ENCODE data around the gene FH. TPM values are rescaled to one million over a fixed set of nuclear protein-coding genes. Genes with fewer than 3 reads are reported as not detected.

FH gene
- polyA plus RNA-seq, 2 of the 4 experiments (the other 2 are of a cell fraction): 98.7 to 99.8 TPM

DNA sequence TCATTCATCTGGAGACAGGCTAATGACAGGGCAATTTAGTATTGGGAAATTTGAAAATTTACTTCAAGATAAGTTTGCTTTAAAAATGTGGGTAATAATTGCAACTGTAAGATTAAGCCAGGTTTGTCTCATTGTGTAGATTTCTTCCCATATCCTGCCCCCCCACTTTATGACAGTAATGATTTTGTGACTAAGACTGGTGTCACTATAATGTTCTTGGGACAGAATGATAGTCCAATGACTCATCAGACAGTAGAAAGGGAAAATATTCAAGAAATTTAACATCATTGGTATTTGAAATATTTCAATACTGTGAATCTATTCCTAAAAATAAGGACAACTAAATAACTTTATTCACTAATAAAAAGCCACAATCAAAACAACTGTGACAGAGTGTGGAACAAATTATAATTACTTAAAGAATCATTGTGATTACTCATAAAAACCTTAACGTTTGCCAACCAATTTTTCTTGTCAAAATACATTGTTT lies 36.7 kb downstream of the FH start:
- ChIA-PET POLR2A (no interaction called here), CTCF (no interaction called here)
- WGBS (ENCODE audit: missing lambda C conversion rate): 2% methylated on average over 1 of the region's 1 CpG
- FAIRE-seq: peak; percentile 36
- peaks cover 18% of the 10 kb centered on the region; the same call in 2 of the 3 replicates for H3K4me1 ChIP-seq
- no peaks in the 10 kb centered on the region for H3K9me3 ChIP-seq
- H3K27ac ChIP-seq: no peak overlapping the region
- H3K4me3 ChIP-seq: no peak overlapping the region
- TF ChIP-seq EHF (CRISPR knock-in tag; IDR thresholded peaks at IDR 0.05) (no peak), MAX (IDR thresholded peaks at IDR 0.05) (peak; percentile 41; the same call in 1 of the 2 replicates), TP53 (CRISPR knock-in tag; IDR thresholded peaks at IDR 0.05) (no peak), JUN (IDR thresholded peaks at IDR 0.05) (no peak), FOSL2 (IDR thresholded peaks at IDR 0.05) (peak; percentile 80), FOSL2 (CRISPR knock-in tag; IDR thresholded peaks at IDR 0.05) (peak; percentile 89), JUNB (IDR thresholded peaks at IDR 0.05) (peak; percentile 79), GATA3 (IDR thresholded peaks at IDR 0.05; ENCODE audit: borderline replicate concordance) (peak; percentile 65; the same call in 1 of the 2 replicates), PBX3 (IDR thresholded peaks at IDR 0.05) (no peak)
- DNase-seq (ENCODE audit: low read depth in 1 of 2, low spot score in 1 of 2): peak; percentile 25 to 31
- peak in 1 of 2 experiments; percentile 60; a peak in 3 of 6 replicates for ATAC-seq
- H3K4me2 ChIP-seq: peak overlapping the region; percentile 42

DNA sequence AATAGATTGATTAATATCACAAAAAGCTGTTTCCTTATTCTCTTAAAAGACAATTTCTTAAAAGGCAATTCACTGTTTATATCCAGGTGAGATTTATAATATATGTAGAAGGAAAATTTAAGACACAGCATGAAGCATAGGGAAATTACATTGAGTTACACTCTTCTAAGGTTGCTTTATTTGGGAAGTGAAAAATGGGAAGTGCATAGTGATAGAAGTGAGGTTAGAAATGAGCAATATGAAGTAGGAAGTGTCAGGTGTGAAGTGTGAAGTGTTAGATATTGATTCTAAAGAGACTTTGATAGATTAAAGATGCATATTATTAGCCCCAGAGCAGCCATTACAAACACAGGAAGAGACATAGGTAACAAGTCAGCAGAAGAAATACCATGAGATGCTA lies 40.3 kb downstream of the FH start:
- no peak overlapping the region for H3K27ac ChIP-seq
- CTCF ChIA-PET: no interaction called here
- ATAC-seq (no peak), FAIRE-seq (no peak), DNase-seq (ENCODE audit: low read depth in 1 of 2, low spot score in 1 of 2) (no peak)
- H3K4me1 ChIP-seq: peaks cover 18% of the 10 kb centered on the region; the same call in 2 of the 3 replicates
- TF ChIP-seq EHF (CRISPR knock-in tag; IDR thresholded peaks at IDR 0.05): no peak
- TF ChIP-seq NR3C1 (IDR thresholded peaks at IDR 0.05): no peak
- TF ChIP-seq NFE2L2 (conservative IDR thresholded peaks at IDR 0.05; ENCODE audit: low read length): no peak
- no peak for TF ChIP-seq BCL3 (IDR thresholded peaks at IDR 0.05)
- no peak for TF ChIP-seq CHD2 (IDR thresholded peaks at IDR 0.05; ENCODE audit: low read length, partially characterized antibody)
- no peak for TF ChIP-seq SREBF2 (IDR thresholded peaks at IDR 0.05)
- TF ChIP-seq ELK1 (IDR thresholded peaks at IDR 0.05; ENCODE audit: low read depth, low read length): no peak
- TF ChIP-seq, protein P1, sequence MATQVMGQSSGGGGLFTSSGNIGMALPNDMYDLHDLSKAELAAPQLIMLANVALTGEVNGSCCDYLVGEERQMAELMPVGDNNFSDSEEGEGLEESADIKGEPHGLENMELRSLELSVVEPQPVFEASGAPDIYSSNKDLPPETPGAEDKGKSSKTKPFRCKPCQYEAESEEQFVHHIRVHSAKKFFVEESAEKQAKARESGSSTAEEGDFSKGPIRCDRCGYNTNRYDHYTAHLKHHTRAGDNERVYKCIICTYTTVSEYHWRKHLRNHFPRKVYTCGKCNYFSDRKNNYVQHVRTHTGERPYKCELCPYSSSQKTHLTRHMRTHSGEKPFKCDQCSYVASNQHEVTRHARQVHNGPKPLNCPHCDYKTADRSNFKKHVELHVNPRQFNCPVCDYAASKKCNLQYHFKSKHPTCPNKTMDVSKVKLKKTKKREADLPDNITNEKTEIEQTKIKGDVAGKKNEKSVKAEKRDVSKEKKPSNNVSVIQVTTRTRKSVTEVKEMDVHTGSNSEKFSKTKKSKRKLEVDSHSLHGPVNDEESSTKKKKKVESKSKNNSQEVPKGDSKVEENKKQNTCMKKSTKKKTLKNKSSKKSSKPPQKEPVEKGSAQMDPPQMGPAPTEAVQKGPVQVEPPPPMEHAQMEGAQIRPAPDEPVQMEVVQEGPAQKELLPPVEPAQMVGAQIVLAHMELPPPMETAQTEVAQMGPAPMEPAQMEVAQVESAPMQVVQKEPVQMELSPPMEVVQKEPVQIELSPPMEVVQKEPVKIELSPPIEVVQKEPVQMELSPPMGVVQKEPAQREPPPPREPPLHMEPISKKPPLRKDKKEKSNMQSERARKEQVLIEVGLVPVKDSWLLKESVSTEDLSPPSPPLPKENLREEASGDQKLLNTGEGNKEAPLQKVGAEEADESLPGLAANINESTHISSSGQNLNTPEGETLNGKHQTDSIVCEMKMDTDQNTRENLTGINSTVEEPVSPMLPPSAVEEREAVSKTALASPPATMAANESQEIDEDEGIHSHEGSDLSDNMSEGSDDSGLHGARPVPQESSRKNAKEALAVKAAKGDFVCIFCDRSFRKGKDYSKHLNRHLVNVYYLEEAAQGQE (IDR thresholded peaks at IDR 0.05): no peak
- no peak for TF ChIP-seq RNF2 (IDR thresholded peaks at IDR 0.05; ENCODE audit: borderline replicate concordance, low read depth)
- TF ChIP-seq POLR2AphosphoS2 (conservative IDR thresholded peaks at IDR 0.05; ENCODE audit: low read length): no peak
- TF ChIP-seq JUN (IDR thresholded peaks at IDR 0.05): no peak
- no peak for TF ChIP-seq JUNB (IDR thresholded peaks at IDR 0.05)
- no peak for TF ChIP-seq MAFK (IDR thresholded peaks at IDR 0.05; ENCODE audit: partially characterized antibody)
- TF ChIP-seq FOSL2 (IDR thresholded peaks at IDR 0.05): no peak
- no peak for TF ChIP-seq FOSL2 (CRISPR knock-in tag; IDR thresholded peaks at IDR 0.05)
- TF ChIP-seq CHD4 (IDR thresholded peaks at IDR 0.05; ENCODE audit: borderline replicate concordance): no peak
- TF ChIP-seq RCOR1 (IDR thresholded peaks at IDR 0.05; ENCODE audit: low read depth, low read length): no peak
- no peak for TF ChIP-seq PHF8 (IDR thresholded peaks at IDR 0.05; ENCODE audit: borderline replicate concordance, low read depth)
- TF ChIP-seq HES2 (IDR thresholded peaks at IDR 0.05): no peak
- no peaks in the 10 kb centered on the region for H3K9me3 ChIP-seq
- POLR2A ChIA-PET: no interaction called here
- no peak overlapping the region for H3K4me2 ChIP-seq
- H3K4me3 ChIP-seq: no peak overlapping the region
